GM23338 (cell line): ENCODE measurements around the gene HLA-DPA1. TPM values are rescaled to one million over a fixed set of nuclear protein-coding genes. Genes with fewer than 3 reads are reported as not detected.

ENCODE experiments used
- ATAC-seq: fragments of 200-7000 bp; cut with Tn5 transposase; 3 replicates; pipeline ENCODE4 v1.9.1; 2020
- DNase-seq: peaks from one replicate; pipeline ENCODE4 v3.0.0-alpha.2; 2015; ENCODE audit warnings: low spot score
- H2AFZ ChIP-seq: fragments of 200-600 bp; sonication (generic); 2 replicates; pipeline ENCODE4 v1.8.0; 2016; ENCODE audit warnings: antibody characterized with exemption, mild to moderate bottlenecking, moderate library complexity
- H3F3A ChIP-seq: fragments of 200-600 bp; sonication (generic); replicated peaks from 2 replicates; pipeline ENCODE4 v1.8.0; 2017; ENCODE audit warnings: antibody characterized with exemption, mixed run types, low read depth
- H3K27ac ChIP-seq: fragments of 200-600 bp; sonication (generic); 2 replicates; pipeline ENCODE4 v1.6.1; 2016; ENCODE audit warnings: low read depth
- H3K27me3 ChIP-seq: fragments of 200-600 bp; sonication (generic); 2 replicates; pipeline ENCODE4 v1.8.0; 2016; ENCODE audit warnings: mild to moderate bottlenecking, mixed run types, moderate library complexity; ENCODE audit not compliant: insufficient read depth
- H3K36me3 ChIP-seq: fragments of 200-600 bp; sonication (generic); 2 replicates; pipeline ENCODE4 v1.8.0; 2016; ENCODE audit warnings: mild to moderate bottlenecking; ENCODE audit not compliant: insufficient read depth
- H3K4me1 ChIP-seq: fragments of 200-600 bp; sonication (generic); 2 replicates; pipeline ENCODE4 v1.8.0; 2016; ENCODE audit warnings: mild to moderate bottlenecking, moderate library complexity; ENCODE audit not compliant: insufficient read depth
- H3K4me2 ChIP-seq: fragments of 200-600 bp; sonication (generic); 2 replicates; pipeline ENCODE4 v1.7.1; 2017; ENCODE audit warnings: mixed run types
- H3K4me3 ChIP-seq: fragments of 200-600 bp; sonication (generic); 2 replicates; pipeline ENCODE4 v1.6.1; 2016; ENCODE audit warnings: mixed run types
- H3K79me2 ChIP-seq: fragments of 200-600 bp; sonication (generic); replicated peaks from 2 replicates; pipeline ENCODE4 v1.8.0; 2017; ENCODE audit warnings: mild to moderate bottlenecking; ENCODE audit not compliant: insufficient read depth
- H3K9me2 ChIP-seq: fragments of 200-600 bp; sonication (generic); 2 replicates; pipeline ENCODE4 v1.8.0; 2017; ENCODE audit not compliant: insufficient read depth
- H4K20me1 ChIP-seq: fragments of 200-600 bp; sonication (generic); replicated peaks from 2 replicates; pipeline ENCODE4 v1.8.0; 2017; ENCODE audit warnings: mild to moderate bottlenecking; ENCODE audit not compliant: insufficient read depth
- H3K27ac Mint-ChIP-seq: 2 replicates; pipeline ENCODE4 v1.8.0; 2020; ENCODE audit warnings: inconsistent platforms, mild to moderate bottlenecking, moderate library complexity, mixed read lengths
- H3K27me3 Mint-ChIP-seq: 3 replicates; pipeline ENCODE4 v1.8.0; 2022; ENCODE audit warnings: low read depth, mild to moderate bottlenecking, moderate library complexity, mixed read lengths, inconsistent platforms; ENCODE audit not compliant: insufficient read depth, poor library complexity
- H3K36me3 Mint-ChIP-seq: 3 replicates; pipeline ENCODE4 v1.8.0; 2021; ENCODE audit warnings: low read depth, mild to moderate bottlenecking, inconsistent platforms, moderate library complexity, mixed read lengths
- H3K4me1 Mint-ChIP-seq: 3 replicates; pipeline ENCODE4 v1.8.0; 2020; ENCODE audit warnings: mild to moderate bottlenecking, inconsistent platforms, mixed read lengths
- H3K4me3 Mint-ChIP-seq: 3 replicates; pipeline ENCODE4 v1.8.0; 2021; ENCODE audit warnings: moderate library complexity, mild to moderate bottlenecking, inconsistent platforms, mixed read lengths
- H3K9me3 Mint-ChIP-seq: 3 replicates; pipeline ENCODE4 v1.8.0; 2020; ENCODE audit warnings: moderate library complexity, mild to moderate bottlenecking, inconsistent platforms, mixed read lengths
- CREB1 ChIP-seq: fragments of 250-450 bp; sonication (Bioruptor Pico); IDR thresholded peaks from 2 replicates; pipeline ENCODE4 v1.5.0; 2020; ENCODE audit warnings: low read depth, mild to moderate bottlenecking, moderate library complexity
- ETS1 ChIP-seq: IDR thresholded peaks from 2 replicates; pipeline ENCODE4 v1.6.1; 2016; ENCODE audit warnings: antibody characterized with exemption
- EZH2 ChIP-seq: fragments of 200-600 bp; sonication (generic); IDR thresholded peaks from one replicate; pipeline ENCODE4 v1.8.0; 2017; ENCODE audit warnings: antibody characterized with exemption, mild to moderate bottlenecking, low read depth; ENCODE audit not compliant: unreplicated experiment
- JUNB ChIP-seq: IDR thresholded peaks from one replicate; pipeline ENCODE4 v1.6.1; 2016; ENCODE audit warnings: antibody characterized with exemption; ENCODE audit not compliant: unreplicated experiment
- REST ChIP-seq: IDR thresholded peaks from one replicate; pipeline ENCODE4 v1.6.1; 2018; ENCODE audit warnings: antibody characterized with exemption; ENCODE audit not compliant: unreplicated experiment
- ZNF114 ChIP-seq: fragments of 250-450 bp; sonication (Bioruptor Pico); IDR thresholded peaks from 2 replicates; pipeline ENCODE4 v1.5.0; 2020; ENCODE audit warnings: mild to moderate bottlenecking, moderate library complexity
- ZNF462 ChIP-seq: fragments of 250-450 bp; sonication (Bioruptor Pico); IDR thresholded peaks from 2 replicates; pipeline ENCODE4 v1.5.0; 2020; ENCODE audit warnings: mild to moderate bottlenecking, moderate library complexity
- polyA plus RNA-seq: library from polyadenylated mRNA; unstranded; fragments of >200 nt; fragmentation: Nextera tagmentation; extraction: Ambion mirVana; gene quantifications from 2 replicates; pipeline ENCODE4 v1.2.1, GENCODE V29; 2016
- total RNA-seq: library from RNA; depleted of rRNA; stranded (reverse); fragments of >200 nt; shearing (Covaris generic); gene quantifications from 2 replicates; pipeline ENCODE4 v1.2.3, GENCODE V29; 2014
- TF ChIP-seq, protein P1 (sequence below), 2 experiments: fragments of 200-600 bp in 1 of 2; sonication (generic) in 1 of 2; conservative IDR thresholded peaks; 2 replicates each; pipeline versions ENCODE4 v1.5.1 to v1.6.1; 2016 to 2017; ENCODE audit warnings: antibody characterized with exemption in 2 of 2, low read depth in 2 of 2, mild to moderate bottlenecking in 2 of 2, moderate library complexity in 1 of 2

HLA-DPA1 gene
- total and polyA plus RNA-seq, 2 experiments from 2014 or later, result 4.1 to 6.9 TPM

DNA sequence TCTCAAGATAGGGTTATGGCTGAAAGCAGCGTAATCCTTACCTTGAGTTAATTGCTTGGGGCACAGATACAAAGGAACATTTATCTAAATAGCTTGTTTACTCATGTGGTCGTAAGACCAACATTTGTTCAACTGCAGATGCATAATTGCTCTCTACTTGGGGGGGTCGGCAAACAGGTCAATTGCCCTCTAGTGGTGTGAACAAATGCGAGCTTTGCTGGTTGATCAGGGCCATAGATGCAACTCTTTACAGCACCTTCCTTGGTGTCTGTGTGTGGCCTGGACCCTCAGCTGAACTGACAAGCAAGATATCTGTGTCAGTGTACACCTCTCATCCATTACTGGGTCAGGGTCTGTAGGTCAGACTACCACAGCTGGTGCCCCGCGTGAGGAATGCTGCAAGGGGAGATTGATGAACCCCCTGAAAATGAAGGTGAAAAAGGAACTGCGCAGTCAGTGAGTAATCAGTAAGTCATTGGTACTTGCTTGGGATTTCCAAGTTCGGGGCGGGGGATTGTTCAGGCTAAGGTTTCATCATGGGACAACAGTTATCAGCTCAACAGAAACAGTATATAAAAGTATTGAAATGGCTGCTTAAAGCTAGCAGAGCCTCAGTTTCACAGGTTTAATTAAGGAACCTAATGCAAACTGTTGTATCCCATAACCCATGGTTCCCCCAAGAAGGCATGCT lies 24.0 kb downstream of the HLA-DPA1 start:
- DNase-seq (peak; percentile 44), ATAC-seq (peak; percentile 74)
- H3K4me2 ChIP-seq, result no peak overlapping the region
- peaks cover 15% of the 10 kb centered on the region for H3K4me1 ChIP-seq
- no peaks in the 10 kb centered on the region for H3K9me2 ChIP-seq
- Mint-ChIP-seq H3K9me3 (peaks cover 14% of the 10 kb centered on the region), H3K27me3 (peaks cover 10% of the 10 kb centered on the region), H3K36me3 (peaks cover 11% of the 10 kb centered on the region; the same call in 2 of the 3 replicates), H3K27ac (no peak overlapping the region), H3K4me3 (no peak overlapping the region), H3K4me1 (peaks cover 44% of the 10 kb centered on the region)
- TF ChIP-seq ZNF114 (CRISPR knock-in tag) (no peak), JUNB (no peak), EZH2 (no peak), REST (no peak), ETS1 (no peak), ZNF462 (CRISPR knock-in tag) (no peak), CREB1 (CRISPR knock-in tag) (no peak)
- TF ChIP-seq, protein P1, sequence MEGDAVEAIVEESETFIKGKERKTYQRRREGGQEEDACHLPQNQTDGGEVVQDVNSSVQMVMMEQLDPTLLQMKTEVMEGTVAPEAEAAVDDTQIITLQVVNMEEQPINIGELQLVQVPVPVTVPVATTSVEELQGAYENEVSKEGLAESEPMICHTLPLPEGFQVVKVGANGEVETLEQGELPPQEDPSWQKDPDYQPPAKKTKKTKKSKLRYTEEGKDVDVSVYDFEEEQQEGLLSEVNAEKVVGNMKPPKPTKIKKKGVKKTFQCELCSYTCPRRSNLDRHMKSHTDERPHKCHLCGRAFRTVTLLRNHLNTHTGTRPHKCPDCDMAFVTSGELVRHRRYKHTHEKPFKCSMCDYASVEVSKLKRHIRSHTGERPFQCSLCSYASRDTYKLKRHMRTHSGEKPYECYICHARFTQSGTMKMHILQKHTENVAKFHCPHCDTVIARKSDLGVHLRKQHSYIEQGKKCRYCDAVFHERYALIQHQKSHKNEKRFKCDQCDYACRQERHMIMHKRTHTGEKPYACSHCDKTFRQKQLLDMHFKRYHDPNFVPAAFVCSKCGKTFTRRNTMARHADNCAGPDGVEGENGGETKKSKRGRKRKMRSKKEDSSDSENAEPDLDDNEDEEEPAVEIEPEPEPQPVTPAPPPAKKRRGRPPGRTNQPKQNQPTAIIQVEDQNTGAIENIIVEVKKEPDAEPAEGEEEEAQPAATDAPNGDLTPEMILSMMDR (conservative IDR thresholded peaks at IDR 0.05; ENCODE audit: low read depth in 2 of 2), result peak; percentile 60 to 65
- H3F3A ChIP-seq, result no peaks in the 10 kb centered on the region; the same call in 1 of the 2 replicates
- no peaks in the 10 kb centered on the region for H3K36me3 ChIP-seq
- H3K27me3 ChIP-seq, result no peaks in the 10 kb centered on the region
- no peaks in the 10 kb centered on the region for H4K20me1 ChIP-seq
- H3K4me3 ChIP-seq, result no peak overlapping the region
- H3K27ac ChIP-seq, result no peak overlapping the region
- H3K79me2 ChIP-seq, result no peaks in the 10 kb centered on the region
- 0 out of 2 replicates have a peak overlapping the region, but pooled peaks have one; percentile 31 for H2AFZ ChIP-seq
